SU-DHL-6 (cell line): ENCODE results near the gene COL1A1.

Experiments
- EZH2phosphoT487 ChIP-seq: fragments of 200-600 bp; sonication (generic), shearing (Covaris generic); conservative IDR thresholded peaks from 2 replicates; pipeline ENCODE4 v1.6.1; 2018; ENCODE audit warnings: mild to moderate bottlenecking, antibody characterized with exemption, low read length, moderate library complexity, mixed read lengths
- TF ChIP-seq, protein P1 (sequence below): fragments of 200-600 bp; sonication (generic); IDR thresholded peaks from one replicate; pipeline ENCODE4 v1.5.1; 2017; ENCODE audit warnings: antibody characterized with exemption, mild to moderate bottlenecking, low read length, moderate library complexity; ENCODE audit not compliant: insufficient read depth, poor library complexity, severe bottlenecking

DNA sequence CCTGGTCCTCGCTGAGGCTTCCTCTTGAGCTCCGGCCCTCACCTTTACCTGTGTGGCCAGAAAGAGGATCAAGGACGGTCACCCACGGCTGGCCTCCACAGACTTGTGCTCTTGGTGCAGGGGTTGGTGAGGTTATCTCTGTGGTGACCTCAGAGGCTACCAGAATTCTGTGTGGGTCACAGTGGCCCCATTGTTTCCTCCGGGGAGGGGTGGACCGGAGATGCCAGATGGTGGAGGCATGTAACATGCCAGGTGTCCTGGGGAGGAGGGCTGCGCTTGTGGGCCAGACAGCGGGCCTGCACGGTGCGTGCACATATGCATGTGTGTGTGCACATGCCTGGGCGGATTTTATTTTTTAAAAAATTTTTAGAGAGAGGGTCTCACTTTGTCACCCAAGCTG lies 29.3 kb downstream of the COL1A1 start:
- TF ChIP-seq, protein P1, sequence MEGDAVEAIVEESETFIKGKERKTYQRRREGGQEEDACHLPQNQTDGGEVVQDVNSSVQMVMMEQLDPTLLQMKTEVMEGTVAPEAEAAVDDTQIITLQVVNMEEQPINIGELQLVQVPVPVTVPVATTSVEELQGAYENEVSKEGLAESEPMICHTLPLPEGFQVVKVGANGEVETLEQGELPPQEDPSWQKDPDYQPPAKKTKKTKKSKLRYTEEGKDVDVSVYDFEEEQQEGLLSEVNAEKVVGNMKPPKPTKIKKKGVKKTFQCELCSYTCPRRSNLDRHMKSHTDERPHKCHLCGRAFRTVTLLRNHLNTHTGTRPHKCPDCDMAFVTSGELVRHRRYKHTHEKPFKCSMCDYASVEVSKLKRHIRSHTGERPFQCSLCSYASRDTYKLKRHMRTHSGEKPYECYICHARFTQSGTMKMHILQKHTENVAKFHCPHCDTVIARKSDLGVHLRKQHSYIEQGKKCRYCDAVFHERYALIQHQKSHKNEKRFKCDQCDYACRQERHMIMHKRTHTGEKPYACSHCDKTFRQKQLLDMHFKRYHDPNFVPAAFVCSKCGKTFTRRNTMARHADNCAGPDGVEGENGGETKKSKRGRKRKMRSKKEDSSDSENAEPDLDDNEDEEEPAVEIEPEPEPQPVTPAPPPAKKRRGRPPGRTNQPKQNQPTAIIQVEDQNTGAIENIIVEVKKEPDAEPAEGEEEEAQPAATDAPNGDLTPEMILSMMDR = no peak
- TF ChIP-seq EZH2phosphoT487 = no peak
